K562 (cell line): ENCODE measurements around the gene ARHGAP26. TPM values are rescaled to one million over a fixed set of nuclear protein-coding genes. Genes with fewer than 3 reads are reported as not detected.

ENCODE experiments used
- ATAC-seq: fragments of 200-7000 bp; cut with Tn5 transposase; 3 replicates; pipeline ENCODE4 v1.9.1; 2020; ENCODE audit warnings: moderate library complexity
- BruUV-seq: library from RNA; stranded (reverse); fragments of 400-500 nt; replicated peaks from 2 replicates; lab custom pipeline; 2021; lab: Mats Ljungman, UMichigan
- CTCF ChIA-PET: fragments of 300-600 bp; formaldehyde crosslinking; extraction: SDS; loops from one replicate; lab custom pipeline; 2021; ENCODE audit warnings: low intra/inter-chr PET ratio; lab: Yijun Ruan, JAX
- POLR2A ChIA-PET: fragments of 300-600, 350-650 bp; sonication (Branson Sonifier 250); formaldehyde crosslinking; extraction: SDS; loops from one replicate; lab custom pipeline; 2021; ENCODE audit warnings: antibody characterized with exemption, inconsistent platforms; lab: Yijun Ruan, JAX
- DNase-seq, 4 experiments: peaks; one replicate each; pipeline versions ENCODE4 v3.0.0 to v3.0.0-alpha.2; 2011 to 2018; ENCODE audit warnings: low spot score in 3 of 4, mixed read lengths in 3 of 4; ENCODE audit errors: extremely low read depth in 1 of 4
- FAIRE-seq: peaks from 2 replicates; lab custom pipeline; 2011; peaks lifted over from hg19 to GRCh38; lab: Jason Lieb, UNC
- H2AFZ ChIP-seq: 2 replicates; pipeline ENCODE4 v1.6.0; 2011; ENCODE audit warnings: low read depth, low read length, control low read depth, inconsistent platforms
- H3K27ac ChIP-seq: fragments of 200-600 bp; 3 replicates; pipeline ENCODE4 v1.8.0; 2011; ENCODE audit warnings: low read depth, mild to moderate bottlenecking, control low read depth, inconsistent platforms, low read length, moderate library complexity, mixed read lengths; ENCODE audit errors: extremely low read depth
- H3K27me3 ChIP-seq, 2 experiments: fragments of 300-600 bp in 1 of 2; 2 replicates in 1 of 2; 3 replicates in 1 of 2; pipeline versions ENCODE4 v1.6.0 to v1.8.0; 2011; ENCODE audit warnings: inconsistent platforms in 2 of 2, low read length in 2 of 2, mild to moderate bottlenecking in 1 of 2, mixed read lengths in 1 of 2, moderate library complexity in 1 of 2; ENCODE audit not compliant: control insufficient read depth in 2 of 2, insufficient read depth in 2 of 2
- H3K36me3 ChIP-seq: fragments of 300-600 bp; 3 replicates; pipeline ENCODE4 v1.8.0; 2011; ENCODE audit warnings: mild to moderate bottlenecking, low read length, inconsistent platforms; ENCODE audit not compliant: control insufficient read depth, insufficient read depth
- H3K4me1 ChIP-seq, 2 experiments: fragments of 200-600 bp in 1 of 2; replicated peaks in 1 of 2; 2 replicates in 1 of 2; 3 replicates in 1 of 2; pipeline versions ENCODE4 v1.5.1 to v1.8.0; 2011; ENCODE audit warnings: inconsistent platforms in 2 of 2, low read length in 2 of 2, mild to moderate bottlenecking in 1 of 2, mixed read lengths in 1 of 2, moderate library complexity in 1 of 2; ENCODE audit not compliant: control insufficient read depth in 2 of 2, insufficient read depth in 2 of 2
- H3K4me2 ChIP-seq: 2 replicates; pipeline ENCODE4 v1.6.1; 2011; ENCODE audit warnings: low read length, control low read depth, inconsistent platforms, mixed read lengths; ENCODE audit not compliant: insufficient read depth
- H3K4me3 ChIP-seq: fragments of 200-600 bp; sonication (generic), shearing (Covaris generic); 2 replicates; pipeline ENCODE4 v1.5.1; 2016; ENCODE audit warnings: control low read depth, inconsistent platforms
- H3K79me2 ChIP-seq: fragments of 200-600 bp; 3 replicates; pipeline ENCODE4 v1.8.0; 2011; ENCODE audit warnings: low read length, inconsistent platforms; ENCODE audit not compliant: control insufficient read depth, insufficient read depth
- H3K9ac ChIP-seq, 2 experiments: 2 replicates each; pipeline versions ENCODE4 v1.6.0 to v1.6.1; 2011; ENCODE audit warnings: low read depth in 2 of 2, low read length in 2 of 2, control low read depth in 1 of 2, inconsistent platforms in 1 of 2, mild to moderate bottlenecking in 1 of 2, mixed read lengths in 1 of 2; ENCODE audit not compliant: insufficient read depth in 1 of 2
- H3K9me1 ChIP-seq: one replicate; pipeline ENCODE4 v1.6.0; 2011; ENCODE audit warnings: inconsistent platforms, mild to moderate bottlenecking, low read length, moderate library complexity; ENCODE audit not compliant: control insufficient read depth, insufficient read depth
- H3K9me3 ChIP-seq: replicated peaks from 2 replicates; pipeline ENCODE4 v1.5.1; 2011; ENCODE audit warnings: low read depth, low read length, inconsistent platforms; ENCODE audit not compliant: control insufficient read depth, insufficient read depth
- H4K20me1 ChIP-seq: replicated peaks from 2 replicates; pipeline ENCODE4 v1.6.1; 2011; ENCODE audit warnings: low read length, inconsistent platforms, mixed read lengths; ENCODE audit not compliant: control insufficient read depth, insufficient read depth
- CCNT2 ChIP-seq: IDR thresholded peaks from 2 replicates; pipeline ENCODE4 v1.6.1; 2011; ENCODE audit warnings: borderline replicate concordance, low read depth, mild to moderate bottlenecking, moderate library complexity, mixed read lengths, low read length; ENCODE audit not compliant: insufficient read length; ENCODE audit errors: extremely low read depth
- FOXJ3 ChIP-seq: sonication (generic); formaldehyde crosslinking; IDR thresholded peaks from 2 replicates; pipeline ENCODE4 v1.4.0; 2020; ENCODE audit warnings: mild to moderate bottlenecking, missing genetic modification reagents
- HMG20B ChIP-seq: fragments of 250-450 bp; sonication (Bioruptor Pico); IDR thresholded peaks from 2 replicates; pipeline ENCODE4 v1.5.0; 2021; ENCODE audit warnings: mild to moderate bottlenecking
- MCM3 ChIP-seq: fragments of 450-650 bp; IDR thresholded peaks from 2 replicates; pipeline ENCODE4 v1.6.1; 2016
- MIER1 ChIP-seq: fragments of 450-650 bp; IDR thresholded peaks from 2 replicates; pipeline ENCODE4 v1.6.1; 2016; ENCODE audit warnings: antibody characterized with exemption, mild to moderate bottlenecking, low read depth
- PTBP1 ChIP-seq: fragments of 200-400 bp; formaldehyde crosslinking; IDR thresholded peaks from 2 replicates; pipeline ENCODE4 v1.6.1; 2017; ENCODE audit warnings: low read depth, low read length
- SIN3A ChIP-seq, 2 experiments: fragments of 150-350 bp in 1 of 2; IDR thresholded peaks; 2 replicates each; pipeline ENCODE4 v1.6.1; 2011 to 2016; ENCODE audit warnings: borderline replicate concordance in 2 of 2, low read depth in 2 of 2, low read length in 2 of 2, mild to moderate bottlenecking in 2 of 2, moderate library complexity in 2 of 2; ENCODE audit not compliant: control insufficient read depth in 1 of 2
- SMARCB1 ChIP-seq: IDR thresholded peaks from 2 replicates; pipeline ENCODE4 v1.6.1; 2011; ENCODE audit warnings: improper control_type of control experiment, low read depth; ENCODE audit not compliant: insufficient read length
- SREBF1 ChIP-seq: fragments of 150-350 bp; IDR thresholded peaks from 2 replicates; pipeline ENCODE4 v1.6.1; 2014; ENCODE audit warnings: antibody characterized with exemption, low read depth, low read length, borderline replicate concordance
- STAT5B ChIP-seq: fragments of 250-450 bp; sonication (Bioruptor Pico); IDR thresholded peaks from 2 replicates; pipeline ENCODE4 v1.8.0; 2021; ENCODE audit warnings: mild to moderate bottlenecking, inconsistent platforms
- ZKSCAN1 ChIP-seq: fragments of 150-350 bp; IDR thresholded peaks from 2 replicates; pipeline ENCODE4 v1.6.1; 2016; ENCODE audit warnings: low read depth, low read length
- ZNF668 ChIP-seq: fragments of 250-450 bp; sonication (Bioruptor Pico); IDR thresholded peaks from 2 replicates; pipeline ENCODE4 v1.8.0; 2022; ENCODE audit warnings: mild to moderate bottlenecking, inconsistent platforms
- whole genome bisulfite sequencing: fragments of 100-300 bp; shearing (Covaris generic); methylation state at CpG from one replicate; pipeline ENCODE4 v1.1.6; 2016; ENCODE audit warnings: low coverage, mixed read lengths; ENCODE audit not compliant: insufficient coverage; ENCODE audit errors: missing lambda C conversion rate; 5-methylcytosine and 5-hydroxymethylcytosine counted together
- in situ Hi-C: fragments of 300-500 bp; cut with MboI; formaldehyde crosslinking; loops from 4 replicates; pipeline ENCODE4 v1.15.0; 2018; ENCODE audit warnings: inconsistent platforms, mixed read lengths
- intact Hi-C: fragments of 100-400 bp; cut with micrococcal nuclease; formaldehyde crosslinking; loops from 2 replicates; pipeline ENCODE4 v1.14.2; 2022
- polyA plus RNA-seq, 8 experiments: library from polyadenylated mRNA; depleted of rRNA in 4 of 8; stranded (reverse) in 5 of 8; unstranded in 3 of 8; fragments of >200 nt; fragmentation: Nextera tagmentation in 2 of 8; fragmentation: Illumina TruSeq in 1 of 8; extraction: Ambion mirVana in 2 of 8; extraction: Trizol in 1 of 8; gene quantifications; 2 replicates each; pipeline versions ENCODE4 v1.2.1 to v1.2.3, GENCODE V29; 2011 to 2014; ENCODE audit warnings: inconsistent platforms in 1 of 8, missing spikeins in 1 of 8
- total RNA-seq, 7 experiments: library from RNA; depleted of rRNA in 6 of 7; stranded (reverse); fragments of >200 nt in 6 of 7; fragmentation: Illumina TruSeq in 2 of 7; extraction: Trizol in 2 of 7; gene quantifications; 2 replicates each; pipeline versions ENCODE4 v1.2.1 to v1.2.3, GENCODE V29; 2011 to 2021; ENCODE audit warnings: low replicate concordance in 1 of 7
- TF ChIP-seq, protein P1 (sequence below): fragments of 250-450 bp; sonication (Bioruptor Pico); IDR thresholded peaks from 2 replicates; pipeline ENCODE4 v1.5.0; 2021; ENCODE audit warnings: mild to moderate bottlenecking, borderline replicate concordance

ARHGAP26 gene
- total and polyA plus RNA-seq, 9 of the 15 experiments (the other 6 are each of a cell fraction or from before 2014, with no cell fraction given), result 0.13 to 1.1 (median 0.55) TPM

DNA sequence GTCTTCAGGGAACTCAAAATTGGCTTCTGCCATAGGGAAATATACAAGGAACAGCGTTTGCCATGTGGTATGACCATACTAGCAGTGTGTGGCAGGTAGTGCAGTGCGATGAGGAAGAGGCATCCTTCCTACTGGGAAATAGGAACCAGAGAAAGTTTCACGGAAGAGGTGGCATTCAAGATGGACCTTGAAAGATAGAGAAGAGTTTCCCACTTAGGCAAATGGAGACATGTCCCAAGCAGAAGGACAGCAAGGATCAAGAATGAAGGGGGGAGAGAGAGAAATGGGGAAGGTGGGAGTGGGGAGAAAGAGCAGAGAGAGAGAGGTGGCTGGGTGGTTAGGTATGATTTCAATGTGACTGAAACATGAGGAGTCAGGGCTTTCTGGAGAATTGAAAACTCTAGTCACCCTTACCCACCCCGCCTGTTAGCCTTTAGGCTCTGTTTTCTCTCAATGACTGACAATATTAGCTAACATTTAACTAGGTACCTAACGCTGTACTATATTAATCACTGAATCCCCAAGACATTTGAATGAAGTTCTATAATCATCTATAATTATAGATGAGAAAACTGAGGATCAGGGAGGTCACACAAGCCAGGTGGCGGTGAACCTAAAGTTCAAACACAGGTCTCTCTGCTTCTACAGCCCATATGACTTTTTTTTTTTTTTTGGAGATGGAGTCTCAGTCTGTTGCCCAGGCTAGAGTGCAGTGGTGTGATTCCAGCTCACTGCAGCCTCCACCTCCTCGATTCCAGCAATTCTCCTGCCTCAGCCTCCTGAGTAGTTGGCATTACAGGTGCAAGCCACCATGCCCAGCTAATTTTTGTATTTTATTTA is 462.0 kb downstream of the ARHGAP26 start:
- intact Hi-C loops (no loop called here), in situ Hi-C loops (no loop called here)
- H3K27me3 ChIP-seq, result no peaks in the 10 kb centered on the region
- WGBS, result 59% methylated on average over 7 of the region's 7 CpGs
- no peaks in the 10 kb centered on the region for H3K9me3 ChIP-seq
- FAIRE-seq (no peak), ATAC-seq (no peak), DNase-seq (no peak)
- no peaks in the 10 kb centered on the region for H3K9me1 ChIP-seq
- no peak overlapping the region for H3K9ac ChIP-seq
- no peak overlapping the region for H3K27ac ChIP-seq
- ChIA-PET CTCF (no interaction called here), POLR2A (interaction anchor here (1.0 kb wide), 1 partner anchor 8 kb away, joined by 4 read pairs; no protein-coding TSS in a partner anchor)
- no peaks in the 10 kb centered on the region for H3K79me2 ChIP-seq
- TF ChIP-seq FOXJ3 (no peak), MCM3 (0 out of 2 replicates have a peak, but pooled peaks have one; percentile 21)
- H3K36me3 ChIP-seq, result no peaks in the 10 kb centered on the region
- no peak overlapping the region for H3K4me3 ChIP-seq
- peak overlapping the region; percentile 76 for H2AFZ ChIP-seq
- BruUV-seq, result no TSS peak
- no peaks in the 10 kb centered on the region; a peak in 2 of 5 replicates for H3K4me1 ChIP-seq
- H4K20me1 ChIP-seq, result no peaks in the 10 kb centered on the region
- H3K4me2 ChIP-seq, result no peak overlapping the region

DNA sequence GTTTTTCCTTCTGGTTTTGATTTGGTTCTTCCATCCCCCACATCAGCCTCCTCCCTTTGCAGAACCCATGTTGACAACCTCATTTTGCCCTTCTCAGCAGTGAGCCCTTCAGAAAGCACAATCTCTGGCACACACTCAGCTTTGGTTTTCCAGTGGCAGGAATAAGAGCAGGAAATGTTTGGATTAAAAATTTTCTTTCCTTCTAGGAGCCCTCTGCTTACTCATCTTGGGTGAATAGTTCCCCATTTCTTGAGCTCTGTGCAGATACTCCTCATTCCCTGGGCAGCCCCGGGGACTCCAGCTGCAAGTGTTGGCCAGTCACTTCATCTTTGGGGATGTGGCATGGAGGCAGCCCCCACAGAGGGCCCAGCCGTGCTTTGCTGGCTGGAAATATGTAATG is 462.9 kb downstream of the ARHGAP26 start:
- H3K79me2 ChIP-seq, result no peaks in the 10 kb centered on the region
- no peaks in the 10 kb centered on the region for H3K27me3 ChIP-seq
- no TSS peak for BruUV-seq
- H3K27ac ChIP-seq, result no peak overlapping the region
- no peaks in the 10 kb centered on the region for H4K20me1 ChIP-seq
- ChIA-PET CTCF (no interaction called here), POLR2A (interaction anchor here (1.0 kb wide), 1 partner anchor 9 kb away, joined by 4 read pairs; no protein-coding TSS in a partner anchor)
- H2AFZ ChIP-seq, result no peak overlapping the region
- H3K9me3 ChIP-seq, result no peaks in the 10 kb centered on the region
- no peaks in the 10 kb centered on the region for H3K9me1 ChIP-seq
- no peak overlapping the region for H3K4me2 ChIP-seq
- in situ Hi-C loops, result no loop called here
- intact Hi-C loops, result no loop called here
- H3K4me3 ChIP-seq, result no peak overlapping the region
- H3K36me3 ChIP-seq, result no peaks in the 10 kb centered on the region
- DNase-seq, result no peak
- WGBS, result 52% methylated on average over 2 of the region's 2 CpGs
- FAIRE-seq, result no peak
- no peak overlapping the region for H3K9ac ChIP-seq
- peaks cover 0 to 3% of the 10 kb centered on the region in 2 experiments; a peak in 2 of 5 replicates for H3K4me1 ChIP-seq
- ATAC-seq, result no peak
- TF ChIP-seq ZNF668 (CRISPR knock-in tag) (no peak), SREBF1 (no peak), MIER1 (no peak), ZKSCAN1 (no peak), STAT5B (CRISPR knock-in tag) (no peak), HMG20B (CRISPR knock-in tag) (no peak), SMARCB1 (no peak), CCNT2 (no peak), PTBP1 (no peak), SIN3A (IDR thresholded peaks at IDR 0.05; ENCODE audit: borderline replicate concordance in 2 of 2, control insufficient read depth in 1 of 2, low read depth in 2 of 2, low read length in 2 of 2) (no peak)
- TF ChIP-seq, protein P1, sequence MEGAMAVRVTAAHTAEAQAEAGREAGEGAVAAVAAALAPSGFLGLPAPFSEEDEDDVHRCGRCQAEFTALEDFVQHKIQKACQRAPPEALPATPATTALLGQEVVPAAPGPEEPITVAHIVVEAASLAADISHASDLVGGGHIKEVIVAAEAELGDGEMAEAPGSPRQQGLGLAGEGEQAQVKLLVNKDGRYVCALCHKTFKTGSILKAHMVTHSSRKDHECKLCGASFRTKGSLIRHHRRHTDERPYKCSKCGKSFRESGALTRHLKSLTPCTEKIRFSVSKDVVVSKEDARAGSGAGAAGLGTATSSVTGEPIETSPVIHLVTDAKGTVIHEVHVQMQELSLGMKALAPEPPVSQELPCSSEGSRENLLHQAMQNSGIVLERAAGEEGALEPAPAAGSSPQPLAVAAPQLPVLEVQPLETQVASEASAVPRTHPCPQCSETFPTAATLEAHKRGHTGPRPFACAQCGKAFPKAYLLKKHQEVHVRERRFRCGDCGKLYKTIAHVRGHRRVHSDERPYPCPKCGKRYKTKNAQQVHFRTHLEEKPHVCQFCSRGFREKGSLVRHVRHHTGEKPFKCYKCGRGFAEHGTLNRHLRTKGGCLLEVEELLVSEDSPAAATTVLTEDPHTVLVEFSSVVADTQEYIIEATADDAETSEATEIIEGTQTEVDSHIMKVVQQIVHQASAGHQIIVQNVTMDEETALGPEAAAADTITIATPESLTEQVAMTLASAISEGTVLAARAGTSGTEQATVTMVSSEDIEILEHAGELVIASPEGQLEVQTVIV (CRISPR knock-in tag), result no peak
